HuH-7.5 (cell line): Measurements from ENCODE around the gene SELENOP.
"Not testable (repeated sequence)": the region's sequence is repeated elsewhere in the genome, so short reads cannot be mapped to it uniquely, and the experiment has no call there.

Experiments used
- DNase-seq: peaks from one replicate; pipeline ENCODE4 v3.0.0; 2011; ENCODE audit warnings: low spot score

SELENOP gene

DNA sequence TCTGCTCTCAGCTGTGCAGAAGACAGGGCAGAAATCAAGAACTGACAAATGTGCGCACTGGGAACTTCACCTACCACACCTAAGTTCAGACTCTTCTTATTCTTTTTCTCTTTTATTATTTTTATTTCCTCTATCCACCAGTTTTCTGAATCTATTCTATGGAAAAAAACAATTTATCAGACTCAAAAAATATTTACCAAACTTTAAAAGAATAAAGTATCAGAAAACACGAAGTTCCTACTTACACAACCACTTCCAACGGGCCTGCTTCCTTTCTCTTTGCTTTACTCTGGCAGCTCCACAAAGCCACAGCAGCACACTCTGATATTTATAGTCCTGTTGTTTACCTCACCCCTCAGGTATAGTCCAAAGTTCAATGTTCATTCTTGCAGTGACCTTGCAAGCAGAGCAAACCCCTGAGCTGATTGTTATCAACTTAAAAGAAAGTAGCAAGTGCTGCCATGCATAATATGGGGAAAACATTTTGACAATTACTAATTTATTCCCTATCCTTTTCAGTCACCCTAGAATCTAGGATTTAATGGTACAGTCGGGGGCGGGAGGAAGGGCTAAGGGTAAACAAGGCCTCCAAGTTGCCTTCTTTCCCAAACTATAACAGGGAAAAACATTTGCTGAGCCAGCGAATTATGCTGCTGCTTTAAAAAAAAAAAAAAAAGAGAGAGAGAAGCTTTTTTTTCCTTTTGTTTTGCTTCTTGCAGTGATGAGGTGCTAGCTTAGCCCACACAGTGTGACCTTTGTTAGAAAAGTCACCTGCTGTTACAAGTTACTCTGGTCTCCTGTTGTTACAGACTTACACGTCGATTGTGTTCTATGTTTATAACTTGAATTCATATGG lies at the start of gene SELENOP:
TSS of gene SELENOP (minus strand) at position 302 of the 856 bp plus-strand sequence. CDS start 3,539 bp downstream, outside the sequence.
- DNase-seq: peak; percentile 73

DNA sequence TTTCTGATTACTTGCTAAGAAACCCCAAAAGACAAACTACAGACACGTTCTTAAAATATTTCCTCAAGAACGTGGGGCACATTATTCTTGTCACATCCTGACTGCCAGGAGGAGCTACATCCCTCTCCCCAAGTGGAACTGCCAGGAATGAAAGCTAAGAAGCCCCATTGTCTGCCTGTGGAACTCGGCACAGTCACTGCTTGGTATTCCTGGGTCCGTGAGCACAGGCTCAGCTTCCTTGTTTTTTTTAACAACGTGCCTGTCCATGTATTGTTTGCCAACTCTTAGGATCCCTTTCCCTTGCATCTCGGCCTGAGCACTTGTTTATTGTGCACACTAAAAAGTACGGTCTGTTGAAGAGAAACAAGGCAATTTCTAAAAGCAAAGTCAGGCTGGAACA lies 47.0 kb upstream of the SELENOP start:
- no peak for DNase-seq

- no peak for DNase-seq
Observed at GRCh38 chr5:42858031-42858643, 46.4 kb upstream of the SELENOP start.

GRCh38 chr5:42855811-42856210 lies 44.1 kb upstream of the SELENOP start:
- no peak for DNase-seq

DNA sequence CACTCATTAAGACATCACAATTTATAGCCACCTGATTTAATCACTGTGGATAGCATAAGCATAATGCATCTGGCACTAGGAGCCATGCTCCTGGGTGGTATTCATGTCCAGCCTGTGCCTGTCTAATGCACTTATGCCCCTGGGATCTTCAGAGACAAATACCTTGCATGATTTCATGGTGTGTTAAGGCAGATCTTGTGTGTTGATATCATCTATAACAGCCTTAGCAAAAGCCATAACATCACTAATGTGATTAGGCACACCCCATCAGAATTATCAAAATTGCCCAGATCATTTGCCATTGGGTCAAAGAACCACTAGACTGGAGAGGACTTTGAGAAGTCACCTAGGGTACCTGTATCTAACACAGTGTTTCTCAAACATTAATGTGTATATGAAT lies 43.7 kb upstream of the SELENOP start:
- DNase-seq: no peak

DNA sequence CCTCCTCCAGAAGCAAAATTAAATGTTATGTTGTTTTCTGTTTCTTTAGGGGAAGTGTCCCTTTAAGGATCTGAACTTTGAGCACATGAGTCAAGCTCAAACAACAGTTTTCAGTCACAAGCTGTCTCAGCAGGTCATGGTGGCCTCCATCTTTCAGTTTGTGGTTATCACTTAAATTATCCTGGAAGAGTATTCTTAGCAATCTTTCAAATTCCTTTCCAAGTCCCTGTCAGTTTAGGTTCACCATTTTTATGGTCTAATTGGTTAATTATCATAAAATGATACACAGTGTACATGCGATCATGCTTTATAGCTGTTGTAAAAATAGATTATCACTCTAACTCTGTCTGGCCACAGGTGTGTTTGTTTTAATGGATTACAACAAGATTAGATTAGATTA lies 43.1 kb upstream of the SELENOP start:
- DNase-seq: no peak

GRCh38 chr5:42852826-42853225 lies 41.1 kb upstream of the SELENOP start:
- DNase-seq: no peak

- no peak for DNase-seq
Observed at GRCh38 chr5:42851481-42851880, 39.8 kb upstream of the SELENOP start.

DNA sequence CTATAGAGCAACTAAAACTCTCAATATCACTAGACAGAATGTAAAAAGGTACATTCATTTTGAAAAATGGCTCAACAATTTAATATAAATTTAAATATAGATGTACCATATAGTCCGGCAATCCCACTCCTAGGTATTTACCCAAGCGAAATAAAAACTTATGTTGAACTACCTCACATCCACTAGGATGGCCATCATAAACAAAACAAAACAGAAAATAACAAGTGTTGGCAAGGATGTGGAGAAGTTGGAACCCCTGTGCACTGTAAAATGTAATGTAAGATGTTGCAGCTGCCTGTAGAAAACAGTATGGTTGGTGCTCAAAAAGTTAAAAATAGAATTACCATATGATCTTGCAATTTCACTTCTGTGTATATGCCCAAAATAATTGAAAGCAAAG lies 36.9 kb upstream of the SELENOP start:
- no peak for DNase-seq

DNA sequence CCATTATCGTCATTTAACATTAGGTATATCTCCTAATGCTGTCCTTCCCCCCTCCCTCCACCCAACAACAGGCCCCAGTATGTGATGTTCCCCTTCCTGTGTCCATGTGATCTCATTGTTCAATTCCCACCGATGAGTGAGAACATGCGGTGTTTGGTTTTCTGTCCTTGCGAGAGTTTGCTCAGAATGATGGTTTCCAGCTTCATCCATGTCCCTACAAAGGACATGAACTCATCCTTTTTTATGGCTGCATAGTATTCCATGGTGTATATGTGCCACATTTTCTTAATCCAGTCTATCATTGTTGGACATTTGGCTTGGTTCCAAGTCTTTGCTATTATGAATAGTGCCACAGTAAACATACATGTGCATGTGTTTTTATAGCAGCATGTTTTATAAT lies 32.7 kb upstream of the SELENOP start:
- DNase-seq: not testable (repeated sequence)

GRCh38 chr5:42843675-42844292 lies 32.1 kb upstream of the SELENOP start:
- no peak for DNase-seq

DNA sequence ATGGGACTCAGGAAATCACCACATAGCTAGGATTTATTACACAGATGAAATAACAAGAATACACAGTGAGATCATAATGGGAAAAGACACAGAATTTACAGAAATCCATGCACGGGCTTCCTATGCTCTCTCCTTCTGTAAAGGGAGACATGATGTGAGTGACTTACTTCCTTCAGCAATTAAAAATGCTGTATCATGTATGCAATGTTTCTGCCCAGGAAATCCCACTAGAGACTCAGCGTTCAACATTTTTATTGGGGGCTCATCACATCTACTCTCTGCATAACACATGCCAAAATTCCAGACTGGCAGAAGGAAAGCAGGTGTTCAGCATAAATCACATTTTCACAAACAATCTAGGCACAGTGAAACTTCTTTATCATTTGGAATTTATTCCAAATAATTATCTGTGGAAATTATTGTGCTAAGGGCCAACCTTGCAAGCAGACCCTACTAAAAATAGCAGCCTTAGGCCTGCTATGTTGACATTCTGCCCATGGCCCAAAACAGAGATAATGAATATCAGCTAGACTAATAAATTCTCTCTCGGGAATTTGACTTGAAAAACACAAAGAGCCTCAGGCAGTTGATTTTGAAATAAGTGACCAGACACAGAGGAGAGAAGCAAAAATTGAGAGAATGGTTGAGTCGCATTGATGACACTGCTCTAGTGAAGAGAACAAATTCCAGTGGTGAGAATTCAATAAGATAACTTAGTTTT lies 31.4 kb upstream of the SELENOP start:
- no peak for DNase-seq

- no peak for DNase-seq
Observed at GRCh38 chr5:42840842-42841567, 29.3 kb upstream of the SELENOP start.

DNA sequence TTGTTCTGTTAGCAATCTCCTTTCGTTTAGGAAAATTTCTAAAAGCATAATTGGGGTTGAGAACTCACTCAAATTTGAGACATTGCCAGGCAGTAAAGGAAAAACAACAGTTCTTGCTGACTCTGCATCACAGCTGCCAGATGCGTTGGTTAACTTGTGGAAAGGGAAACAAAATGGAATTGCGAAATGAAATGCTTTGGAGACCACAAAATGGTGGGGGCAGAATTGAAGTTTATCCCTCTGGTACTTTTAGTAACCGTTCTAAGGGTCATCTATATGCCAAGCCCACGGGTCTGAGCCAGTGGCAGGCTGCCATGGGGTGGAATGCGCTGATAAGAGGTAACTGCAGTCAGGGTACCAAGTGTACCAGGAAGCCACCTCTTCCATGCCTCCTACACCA lies 28.6 kb upstream of the SELENOP start:
- DNase-seq: no peak

DNA sequence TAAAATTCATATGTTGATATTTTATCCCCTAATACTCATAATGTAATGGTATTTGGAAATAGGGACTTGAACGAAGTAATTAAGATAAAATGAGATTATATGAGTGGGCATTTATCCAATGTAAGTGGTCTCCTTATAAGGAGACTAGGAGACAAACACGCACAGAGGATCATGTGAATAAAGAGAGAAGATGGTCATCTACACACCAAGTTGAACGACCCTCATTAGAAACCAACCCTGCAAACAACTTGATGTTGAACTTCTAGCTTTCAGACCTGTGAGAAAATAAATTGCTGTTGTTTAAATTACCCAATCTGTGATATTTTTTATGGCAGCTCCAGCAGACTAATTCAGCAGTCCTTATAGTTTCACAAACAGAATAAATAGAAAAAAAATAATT lies 27.5 kb upstream of the SELENOP start:
- DNase-seq: no peak

- no peak for DNase-seq
Observed at GRCh38 chr5:42837601-42838000, 25.9 kb upstream of the SELENOP start.

GRCh38 chr5:42836070-42836769 lies 24.5 kb upstream of the SELENOP start:
- DNase-seq: no peak

GRCh38 chr5:42832060-42832459 lies 20.4 kb upstream of the SELENOP start:
- no peak for DNase-seq

GRCh38 chr5:42830924-42831323 lies 19.2 kb upstream of the SELENOP start:
- DNase-seq: no peak

DNA sequence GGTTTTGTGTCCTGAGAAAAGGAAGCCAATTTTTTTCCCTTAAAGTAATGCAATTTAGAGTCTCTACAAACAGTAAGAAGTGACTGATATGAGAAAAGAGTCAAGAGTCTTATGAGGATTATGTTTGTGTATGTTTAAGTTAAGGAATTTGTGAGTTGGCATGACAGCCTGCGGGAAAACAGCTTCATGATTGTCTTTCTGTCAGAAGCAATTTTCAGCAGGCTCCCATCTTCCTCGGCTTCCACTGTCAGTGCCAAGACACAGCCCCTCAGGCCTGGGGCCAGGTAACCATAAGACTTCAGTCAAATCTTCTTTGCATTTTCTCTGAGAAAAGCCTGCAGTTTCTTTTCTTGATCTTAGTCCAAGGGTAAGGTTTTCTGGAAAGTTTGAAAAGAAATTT lies 17.0 kb upstream of the SELENOP start:
- DNase-seq: no peak
